Measurements from ENCODE around the gene RHOH. TPM values are rescaled to one million over a fixed set of nuclear protein-coding genes. Genes with fewer than 3 reads are reported as not detected.
"Not testable (repeated sequence)": the region's sequence is repeated elsewhere in the genome, so short reads cannot be mapped to it uniquely, and the experiment has no call there.

Gene RHOH
- total and polyA plus RNA-seq, 2 experiments from 2014 or later = not detected

DNA sequence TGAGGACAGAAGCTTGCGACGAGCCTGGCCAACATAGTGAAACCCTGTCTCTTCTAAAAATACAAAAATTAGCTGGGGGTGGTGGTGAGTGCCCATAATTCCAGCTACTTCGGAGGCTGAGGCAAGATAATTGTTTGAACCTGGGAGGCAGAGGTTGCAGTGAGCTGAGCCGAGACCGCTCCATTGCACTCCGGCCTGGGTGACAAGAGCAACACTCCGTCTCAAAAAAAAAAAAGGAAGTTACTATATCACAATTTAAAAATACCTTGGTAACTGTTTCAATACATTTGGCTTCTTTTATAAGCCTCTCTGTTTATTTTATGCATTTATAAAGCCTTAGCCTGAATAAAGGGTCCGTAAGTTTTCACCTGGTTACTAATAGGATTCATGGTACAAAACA, 91.7 kb downstream of the RHOH start:
- 90 to 93% methylated on average over 8 of the region's 8 CpGs for WGBS, 2 experiments (ENCODE audit: low coverage in 1 of 2, low lambda C conversion rate in 2 of 2, missing lambda C conversion rate in 2 of 2)
- in situ Hi-C loops (cut with MboI) = no loop called here

DNA sequence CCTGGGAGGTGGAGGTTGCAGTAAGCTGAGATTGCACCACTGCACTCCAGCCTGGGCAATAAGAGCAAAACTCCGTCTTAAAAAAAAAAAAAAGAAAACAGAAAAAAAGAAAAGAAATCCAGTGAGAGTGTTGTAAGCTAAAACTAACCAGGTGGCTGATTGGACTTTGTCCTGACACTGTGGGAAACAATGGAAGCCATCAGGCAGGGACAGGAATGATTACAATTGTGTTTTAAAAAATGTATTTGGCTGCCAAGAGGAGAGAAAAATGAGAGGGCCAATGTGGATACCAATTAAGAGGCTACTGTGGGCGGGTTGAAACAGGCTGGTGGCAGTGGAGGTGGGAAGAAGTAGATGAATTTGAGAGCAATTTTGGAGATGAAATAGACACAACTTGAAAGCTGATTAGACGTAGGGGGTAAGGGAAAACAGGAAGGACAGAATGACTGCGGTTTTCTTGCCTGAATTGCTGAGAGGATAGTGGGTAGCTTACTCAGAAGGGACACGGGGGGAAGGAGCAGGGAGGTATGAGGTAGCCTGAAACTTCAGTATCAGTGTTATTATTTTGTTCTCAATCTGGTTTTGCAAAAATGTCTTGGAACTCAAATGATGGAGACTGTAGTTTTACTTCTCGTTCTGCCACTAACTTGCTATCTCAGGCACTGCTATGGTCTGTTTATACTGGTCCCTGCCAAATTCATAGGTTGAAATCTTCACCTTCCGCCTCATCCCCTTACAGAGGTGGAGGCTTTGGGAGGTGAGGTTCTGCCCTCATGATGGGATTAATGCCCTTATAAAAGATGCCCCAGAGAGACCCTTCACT, 92.7 kb downstream of the RHOH start:
- no peak for DNase-seq
- H2AFZ ChIP-seq = no peak overlapping the region
- H3K27ac ChIP-seq = no peak overlapping the region
- no peak overlapping the region for H3K4me3 ChIP-seq
- H4K20me1 ChIP-seq (ENCODE audit: insufficient read depth) = no peaks in the 10 kb centered on the region
- H3K9me2 ChIP-seq (ENCODE audit: insufficient read depth) = no peaks in the 10 kb centered on the region
- peaks cover 7% of the 10 kb centered on the region for H3K4me1 ChIP-seq (ENCODE audit: insufficient read depth)
- H3K36me3 ChIP-seq (ENCODE audit: low read depth) = no peaks in the 10 kb centered on the region
- no peaks in the 10 kb centered on the region for H3K79me2 ChIP-seq (ENCODE audit: insufficient read depth)
- no peaks in the 10 kb centered on the region for H3K27me3 ChIP-seq (replicated peaks; ENCODE audit: insufficient read depth)
- H3K9ac ChIP-seq = no peak overlapping the region
- H3F3A ChIP-seq (ENCODE audit: insufficient read depth) = peaks cover 24% of the 10 kb centered on the region
- WGBS, 2 experiments (ENCODE audit: low coverage in 1 of 2, low lambda C conversion rate in 2 of 2, missing lambda C conversion rate in 2 of 2) = 77 to 86% methylated on average over 7 of the region's 7 CpGs
- no peak overlapping the region for H3K4me2 ChIP-seq (ENCODE audit: unreplicated experiment)
- TF ChIP-seq EZH2phosphoT487 (IDR thresholded peaks at IDR 0.05; ENCODE audit: insufficient read depth, low read depth) = no peak
- no peak for TF ChIP-seq EZH2 (IDR thresholded peaks at IDR 0.05; ENCODE audit: insufficient read depth, poor library complexity, severe bottlenecking)
- in situ Hi-C loops (cut with MboI) = no loop called here
- H3K9me3 ChIP-seq (ENCODE audit: low read depth) = no peaks in the 10 kb centered on the region

More for the DNA sequence above, 91.7 kb downstream of the RHOH start:
- H3K36me3 ChIP-seq (ENCODE audit: low read depth) = no peaks in the 10 kb centered on the region
- no peaks in the 10 kb centered on the region for H3K9me3 ChIP-seq (ENCODE audit: low read depth)
- no peak for TF ChIP-seq EZH2 (IDR thresholded peaks at IDR 0.05; ENCODE audit: insufficient read depth, poor library complexity, severe bottlenecking)
- TF ChIP-seq EZH2phosphoT487 (IDR thresholded peaks at IDR 0.05; ENCODE audit: insufficient read depth, low read depth) = no peak
- H3K9ac ChIP-seq = no peak overlapping the region
- H3K4me3 ChIP-seq = no peak overlapping the region
- no peak overlapping the region for H3K27ac ChIP-seq
- no peak overlapping the region for H2AFZ ChIP-seq
- H3F3A ChIP-seq (ENCODE audit: insufficient read depth) = peaks cover 24% of the 10 kb centered on the region
- no peak for DNase-seq
- H3K4me2 ChIP-seq (ENCODE audit: unreplicated experiment) = no peak overlapping the region
- H3K4me1 ChIP-seq (ENCODE audit: insufficient read depth) = peaks cover 7% of the 10 kb centered on the region
- no peaks in the 10 kb centered on the region for H3K9me2 ChIP-seq (ENCODE audit: insufficient read depth)
- no peaks in the 10 kb centered on the region for H3K27me3 ChIP-seq (replicated peaks; ENCODE audit: insufficient read depth)
- H3K79me2 ChIP-seq (ENCODE audit: insufficient read depth) = no peaks in the 10 kb centered on the region
- H4K20me1 ChIP-seq (ENCODE audit: insufficient read depth) = no peaks in the 10 kb centered on the region

DNA sequence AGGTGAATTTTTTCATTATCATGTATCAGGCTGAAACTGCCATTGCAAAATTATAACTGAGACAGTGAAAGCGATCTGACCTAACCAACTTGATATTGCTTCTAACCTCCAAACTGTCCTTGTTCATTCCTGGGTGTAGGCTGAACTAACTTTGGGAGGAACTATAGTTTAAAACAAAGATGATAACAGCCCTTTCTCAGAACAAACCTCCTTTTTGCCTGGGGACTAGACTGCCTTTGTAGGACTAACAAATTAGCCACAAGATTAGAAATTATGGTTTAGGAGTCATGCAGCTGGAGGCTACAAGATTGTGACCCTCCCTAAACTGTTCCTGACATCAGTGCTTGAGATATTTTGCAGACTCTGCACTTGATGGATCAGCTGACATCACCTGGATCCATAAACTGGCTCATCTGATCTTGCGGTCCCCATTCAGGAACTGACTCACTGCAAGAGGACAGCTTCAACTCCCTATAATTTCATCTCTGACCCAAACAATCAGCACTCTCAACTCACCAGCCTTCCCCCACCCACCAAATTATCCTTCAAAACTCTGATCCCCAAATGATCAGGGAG, 93.9 kb downstream of the RHOH start:
- H3F3A ChIP-seq (ENCODE audit: insufficient read depth) = peaks cover 27% of the 10 kb centered on the region
- in situ Hi-C loops (cut with MboI); H2AFZ ChIP-seq; H3K27me3 ChIP-seq (replicated peaks; ENCODE audit: insufficient read depth); H3K36me3 ChIP-seq (ENCODE audit: low read depth); H3K27ac ChIP-seq; H3K9ac ChIP-seq; H3K4me2 ChIP-seq (ENCODE audit: unreplicated experiment); H3K4me3 ChIP-seq; H3K9me2 ChIP-seq (ENCODE audit: insufficient read depth); H3K4me1 ChIP-seq (ENCODE audit: insufficient read depth); H3K9me3 ChIP-seq (ENCODE audit: low read depth); H3K79me2 ChIP-seq (ENCODE audit: insufficient read depth); H4K20me1 ChIP-seq (ENCODE audit: insufficient read depth): not testable (repeated sequence)
- 47 to 53% methylated on average over 2 of the region's 2 CpGs for whole genome bisulfite sequencing, 2 experiments (ENCODE audit: low coverage in 1 of 2, low lambda C conversion rate in 2 of 2, missing lambda C conversion rate in 2 of 2)
- DNase-seq = peak; percentile 36

DNA sequence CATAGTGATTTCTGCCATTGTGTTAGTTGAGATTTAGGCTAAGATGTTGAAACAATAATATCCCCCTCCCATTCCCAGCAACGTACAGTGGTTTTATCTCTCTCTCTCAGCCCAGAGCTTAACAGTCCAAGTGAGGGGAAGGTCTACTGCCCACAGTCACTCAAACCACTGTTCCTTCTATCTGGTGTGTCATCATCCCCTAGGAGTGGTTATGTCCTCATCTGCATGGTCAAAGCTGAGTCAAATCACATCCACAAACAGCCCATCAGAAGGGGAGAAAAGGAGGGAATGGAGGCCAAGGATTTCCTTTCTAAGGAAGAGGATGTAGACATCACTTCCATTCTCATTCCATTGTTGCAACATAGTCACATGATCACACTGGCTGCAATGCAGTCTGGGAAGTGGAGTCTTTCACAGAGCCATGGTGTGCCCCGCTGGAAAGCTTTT, 95.5 kb downstream of the RHOH start:
- Histone ChIP-seq H4K20me1 (ENCODE audit: insufficient read depth) (no peaks in the 10 kb centered on the region), H3K9me3 (ENCODE audit: low read depth) (no peaks in the 10 kb centered on the region), H3K79me2 (ENCODE audit: insufficient read depth) (no peaks in the 10 kb centered on the region), H3K27me3 (replicated peaks; ENCODE audit: insufficient read depth) (no peaks in the 10 kb centered on the region), H3K27ac (no peak overlapping the region), H3K9me2 (ENCODE audit: insufficient read depth) (no peaks in the 10 kb centered on the region), H3K36me3 (ENCODE audit: low read depth) (no peaks in the 10 kb centered on the region), H3K4me3 (no peak overlapping the region), H3F3A (ENCODE audit: insufficient read depth) (peaks cover 27% of the 10 kb centered on the region), H2AFZ (peak overlapping the region; percentile 63), H3K9ac (no peak overlapping the region), H3K4me1 (ENCODE audit: insufficient read depth) (peaks cover 7% of the 10 kb centered on the region), H3K4me2 (ENCODE audit: unreplicated experiment) (no peak overlapping the region)
- TF ChIP-seq EZH2phosphoT487 (IDR thresholded peaks at IDR 0.05; ENCODE audit: insufficient read depth, low read depth) (no peak), EZH2 (IDR thresholded peaks at IDR 0.05; ENCODE audit: insufficient read depth, poor library complexity, severe bottlenecking) (no peak)
- peak; percentile 35 for DNase-seq
- in situ Hi-C loops (cut with MboI) = no loop called here
- WGBS, 2 experiments (ENCODE audit: low coverage in 1 of 2, low lambda C conversion rate in 2 of 2, missing lambda C conversion rate in 2 of 2) = 89 to 94% methylated on average over 2 of the region's 2 CpGs

Data from GM23248 (cell line).